Mesendoderm (in vitro differentiated cells): ENCODE results near the gene ADAT1.

Experiments
- DNase-seq: peaks from one replicate; pipeline ENCODE4 v3.0.0; 2013
- H2AK5ac ChIP-seq: 2 replicates; pipeline ENCODE4 v1.6.1; 2013; ENCODE audit warnings: low read length, inconsistent platforms
- H2BK120ac ChIP-seq: 2 replicates; pipeline ENCODE4 v1.6.1; 2013; ENCODE audit warnings: low read depth, mild to moderate bottlenecking, low read length, moderate library complexity, mixed read lengths
- H2BK15ac ChIP-seq: replicated peaks from 2 replicates; pipeline ENCODE4 v1.6.1; 2013; ENCODE audit warnings: low read depth, mild to moderate bottlenecking, moderate library complexity
- H2BK5ac ChIP-seq: 2 replicates; pipeline ENCODE4 v1.6.1; 2013; ENCODE audit warnings: low read length, inconsistent platforms
- H3K18ac ChIP-seq: 2 replicates; pipeline ENCODE4 v1.6.1; 2013; ENCODE audit warnings: mild to moderate bottlenecking, low read length, mixed read lengths
- H3K23ac ChIP-seq: one replicate; pipeline ENCODE4 v1.6.1; 2013; ENCODE audit warnings: low read length
- H3K27ac ChIP-seq: 2 replicates; pipeline ENCODE4 v1.5.1; 2013; ENCODE audit warnings: low read depth, mild to moderate bottlenecking, inconsistent platforms, low read length, moderate library complexity
- H3K27me3 ChIP-seq: 2 replicates; pipeline ENCODE4 v1.6.1; 2013; ENCODE audit warnings: low read length, control low read depth, mild to moderate bottlenecking, inconsistent platforms; ENCODE audit not compliant: insufficient read depth, poor library complexity
- H3K36me3 ChIP-seq: 2 replicates; pipeline ENCODE4 v1.6.1; 2013; ENCODE audit warnings: low read length, inconsistent platforms; ENCODE audit not compliant: control insufficient read depth, insufficient read depth
- H3K4ac ChIP-seq: one replicate; pipeline ENCODE4 v1.6.1; 2013; ENCODE audit warnings: low read depth, mild to moderate bottlenecking, low read length, moderate library complexity
- H3K4me1 ChIP-seq: 2 replicates; pipeline ENCODE4 v1.6.1; 2013; ENCODE audit warnings: low read depth, low read length, inconsistent platforms; ENCODE audit not compliant: control insufficient read depth
- H3K4me2 ChIP-seq: 2 replicates; pipeline ENCODE4 v1.6.1; 2013; ENCODE audit warnings: low read length
- H3K4me3 ChIP-seq: 2 replicates; pipeline ENCODE4 v1.5.1; 2013; ENCODE audit warnings: mild to moderate bottlenecking, low read length
- H3K56ac ChIP-seq: one replicate; pipeline ENCODE4 v1.6.1; 2013; ENCODE audit warnings: low read length
- H3K79me1 ChIP-seq: 2 replicates; pipeline ENCODE4 v1.6.1; 2013; ENCODE audit warnings: low read length, inconsistent platforms
- H3K79me2 ChIP-seq: 2 replicates; pipeline ENCODE4 v1.6.1; 2013; ENCODE audit warnings: mild to moderate bottlenecking, low read length; ENCODE audit not compliant: control insufficient read depth, insufficient read depth
- H3K9ac ChIP-seq: 2 replicates; pipeline ENCODE4 v1.6.1; 2013; ENCODE audit warnings: low read length, inconsistent platforms
- H4K5ac ChIP-seq: one replicate; pipeline ENCODE4 v1.6.1; 2013; ENCODE audit warnings: low read length
- H4K8ac ChIP-seq: one replicate; pipeline ENCODE4 v1.6.1; 2013; ENCODE audit warnings: low read depth, mild to moderate bottlenecking, control low read depth, low read length, moderate library complexity
- WGBS: extraction: QIAGEN DNeasy Blood & Tissue Kit; methylation state at CpG from one replicate; pipeline ENCODE4 v1.1.7; 2013; ENCODE audit warnings: low lambda C conversion rate, missing lambda C conversion rate; ENCODE audit not compliant: insufficient coverage; ENCODE audit errors: extremely low coverage; 5-methylcytosine and 5-hydroxymethylcytosine counted together

Gene ADAT1

DNA sequence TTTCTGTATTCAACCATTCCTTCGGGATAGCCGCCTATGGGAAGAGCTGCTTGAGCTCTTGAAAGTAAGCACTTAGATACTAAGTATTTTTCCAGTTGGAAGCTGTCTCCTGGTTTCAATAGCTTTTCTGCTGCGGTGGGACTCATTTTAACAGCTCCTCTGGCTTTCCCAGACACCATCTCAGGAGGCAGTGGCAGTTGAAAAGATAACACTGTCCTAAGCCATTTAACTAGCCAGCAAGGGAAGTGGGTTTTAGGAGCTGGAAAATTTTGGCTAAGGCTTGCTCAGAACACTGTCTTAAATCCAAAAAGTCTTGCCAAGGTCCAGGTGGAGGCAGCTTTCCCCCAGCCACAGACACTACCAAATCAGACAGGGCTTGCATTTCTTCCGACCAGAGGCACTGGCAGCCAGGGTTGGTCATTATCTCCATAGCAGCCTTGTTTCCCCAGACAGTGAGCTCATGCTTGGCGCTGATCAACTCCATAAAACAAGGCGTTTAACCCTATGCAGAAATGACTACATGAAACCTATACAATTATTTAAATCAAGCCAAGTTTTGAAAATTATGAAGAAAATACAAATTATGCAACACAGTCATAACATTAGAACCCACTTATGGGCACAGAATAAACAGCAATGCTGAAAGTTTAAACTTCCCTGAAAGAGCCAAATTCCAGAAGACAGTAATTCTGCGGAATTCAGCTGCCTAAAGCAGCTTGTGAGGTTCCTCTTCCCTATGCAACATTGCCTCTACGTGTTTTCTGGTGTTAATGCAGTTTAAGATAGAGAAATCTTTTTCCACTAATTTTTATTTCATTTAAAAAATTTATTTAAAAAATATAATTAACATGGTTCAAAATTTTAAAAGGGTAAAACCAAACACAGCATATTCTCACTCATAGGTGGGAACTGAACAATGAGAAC, 31.9 kb downstream of the ADAT1 start:
- Histone ChIP-seq H3K4me1 (peaks cover 5% of the 10 kb centered on the region), H3K27ac (peak overlapping the region; percentile 52), H2BK15ac (no peak overlapping the region), H3K4me3 (no peak overlapping the region), H2BK5ac (no peak overlapping the region), H2AK5ac (no peak overlapping the region), H4K5ac (no peak overlapping the region), H3K79me1 (no peaks in the 10 kb centered on the region), H3K9ac (peak overlapping the region; percentile 6), H3K79me2 (no peaks in the 10 kb centered on the region), H4K8ac (no peak overlapping the region), H3K18ac (peak overlapping the region; percentile 92), H3K23ac (no peak overlapping the region), H3K4ac (no peak overlapping the region), H3K4me2 (no peak overlapping the region), H3K56ac (peak overlapping the region; percentile 68), H2BK120ac (peak overlapping the region; percentile 23), H3K27me3 (no peaks in the 10 kb centered on the region), H3K36me3 (no peaks in the 10 kb centered on the region)
- no CpG with 5 or more reads among the region's 8 CpGs for WGBS
- peak; percentile 72 for DNase-seq

DNA sequence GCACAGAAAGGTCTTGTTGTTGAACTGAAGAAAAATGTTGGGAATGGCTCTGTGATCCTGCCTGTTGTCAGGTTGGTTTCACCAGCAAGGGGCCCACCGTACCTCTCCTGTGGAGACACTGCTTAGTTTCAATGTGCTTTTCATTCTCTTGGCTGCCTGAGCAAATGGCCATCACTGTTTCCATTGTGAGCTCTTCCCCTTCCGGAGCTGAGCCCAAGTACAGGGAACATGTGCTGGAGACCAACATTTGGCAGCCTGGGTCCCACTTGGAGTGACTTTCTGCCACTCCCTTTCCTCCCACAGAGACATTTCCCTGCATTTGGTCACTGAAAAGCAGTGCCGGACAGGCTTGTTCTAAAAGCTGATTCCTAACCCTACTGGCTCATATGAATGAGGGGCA, 33.8 kb downstream of the ADAT1 start:
- WGBS, result no CpG with 5 or more reads among the region's 3 CpGs
- no peak overlapping the region for H3K4ac ChIP-seq
- DNase-seq, result no peak
- H2BK5ac ChIP-seq, result no peak overlapping the region
- no peaks in the 10 kb centered on the region for H3K27me3 ChIP-seq
- no peak overlapping the region for H3K9ac ChIP-seq
- H3K4me2 ChIP-seq, result no peak overlapping the region
- no peak overlapping the region for H4K5ac ChIP-seq
- no peak overlapping the region for H2BK15ac ChIP-seq
- H3K79me1 ChIP-seq, result no peaks in the 10 kb centered on the region
- no peaks in the 10 kb centered on the region for H3K36me3 ChIP-seq
- no peak overlapping the region for H2BK120ac ChIP-seq
- H3K56ac ChIP-seq, result no peak overlapping the region
- no peak overlapping the region for H2AK5ac ChIP-seq
- H3K23ac ChIP-seq, result no peak overlapping the region
- no peak overlapping the region for H3K4me3 ChIP-seq
- H3K18ac ChIP-seq, result no peak overlapping the region
- no peak overlapping the region for H4K8ac ChIP-seq
- no peak overlapping the region for H3K27ac ChIP-seq
- peaks cover 5% of the 10 kb centered on the region for H3K4me1 ChIP-seq
- H3K79me2 ChIP-seq, result no peaks in the 10 kb centered on the region

DNA sequence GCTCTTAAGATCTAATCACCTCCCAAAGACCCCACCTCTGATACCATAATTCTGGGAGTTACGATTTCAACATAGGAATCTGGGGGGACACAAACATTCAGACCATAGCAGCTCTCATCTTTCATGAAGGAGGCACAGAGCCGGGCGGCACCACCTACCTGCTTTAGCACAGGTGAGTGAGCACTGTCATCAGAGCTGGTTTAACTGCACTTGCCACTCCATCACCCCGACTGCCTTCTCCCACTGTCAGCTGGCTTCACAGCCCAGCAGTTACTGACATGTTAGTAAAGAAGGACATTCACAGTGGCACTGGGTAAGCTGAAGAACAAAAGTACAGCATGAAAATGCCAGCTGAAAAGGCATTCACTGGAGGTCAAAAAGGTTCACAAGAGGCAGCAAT, 34.4 kb downstream of the ADAT1 start:
- no peak overlapping the region for H3K18ac ChIP-seq
- H3K79me2 ChIP-seq, result no peaks in the 10 kb centered on the region
- no CpG with 5 or more reads among the region's 4 CpGs for WGBS
- no peaks in the 10 kb centered on the region for H3K27me3 ChIP-seq
- no peak overlapping the region for H2BK120ac ChIP-seq
- no peak overlapping the region for H4K5ac ChIP-seq
- H2AK5ac ChIP-seq, result no peak overlapping the region
- no peak overlapping the region for H4K8ac ChIP-seq
- H3K23ac ChIP-seq, result no peak overlapping the region
- no peak overlapping the region for H3K27ac ChIP-seq
- no peaks in the 10 kb centered on the region for H3K79me1 ChIP-seq
- no peak overlapping the region for H2BK15ac ChIP-seq
- peaks cover 5% of the 10 kb centered on the region for H3K4me1 ChIP-seq
- H3K36me3 ChIP-seq, result no peaks in the 10 kb centered on the region
- no peak overlapping the region for H3K9ac ChIP-seq
- no peak overlapping the region for H3K56ac ChIP-seq
- H3K4me3 ChIP-seq, result no peak overlapping the region
- no peak for DNase-seq
- no peak overlapping the region for H2BK5ac ChIP-seq
- H3K4me2 ChIP-seq, result no peak overlapping the region
- H3K4ac ChIP-seq, result no peak overlapping the region

DNA sequence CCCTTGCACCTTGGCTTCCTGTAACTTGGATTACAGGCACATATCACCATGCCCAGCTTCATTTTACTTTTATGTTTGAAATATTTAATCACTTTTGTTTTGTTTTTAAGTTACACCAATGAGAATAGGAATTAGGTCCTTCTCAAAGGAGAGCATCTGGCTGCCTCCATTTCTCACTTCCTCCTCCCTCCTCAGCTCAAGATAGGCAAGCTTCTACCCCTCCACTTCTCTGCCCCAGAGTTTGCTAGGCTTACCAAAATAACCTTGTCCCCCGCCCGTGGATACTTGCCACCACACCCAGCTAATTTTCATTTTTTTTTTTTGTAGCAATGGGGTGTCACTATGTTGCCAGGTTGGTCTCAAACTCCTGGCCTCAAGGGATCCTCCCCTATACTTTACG, 39.0 kb downstream of the ADAT1 start:
- no peaks in the 10 kb centered on the region for H3K27me3 ChIP-seq
- H2BK15ac ChIP-seq, result no peak overlapping the region
- no peak overlapping the region for H2BK120ac ChIP-seq
- no peak overlapping the region for H3K9ac ChIP-seq
- no peak overlapping the region for H3K4ac ChIP-seq
- H3K79me1 ChIP-seq, result no peaks in the 10 kb centered on the region
- no peak overlapping the region for H4K8ac ChIP-seq
- no peak overlapping the region for H3K4me3 ChIP-seq
- H3K56ac ChIP-seq, result no peak overlapping the region
- no peak overlapping the region for H3K18ac ChIP-seq
- H3K79me2 ChIP-seq, result no peaks in the 10 kb centered on the region
- H3K23ac ChIP-seq, result no peak overlapping the region
- DNase-seq, result no peak
- no peak overlapping the region for H4K5ac ChIP-seq
- H3K27ac ChIP-seq, result no peak overlapping the region
- no CpG with 5 or more reads among the region's 3 CpGs for WGBS
- H3K4me1 ChIP-seq, result no peaks in the 10 kb centered on the region
- no peak overlapping the region for H2AK5ac ChIP-seq
- no peak overlapping the region for H2BK5ac ChIP-seq
- no peak overlapping the region for H3K4me2 ChIP-seq
- H3K36me3 ChIP-seq, result no peaks in the 10 kb centered on the region

GRCh38 chr16:75579281-75579834, 43.7 kb downstream of the ADAT1 start:
- Histone ChIP-seq H3K18ac (no peak overlapping the region), H3K79me1 (peaks cover 2% of the 10 kb centered on the region), H3K4ac (no peak overlapping the region), H2BK15ac (no peak overlapping the region), H2BK5ac (no peak overlapping the region), H4K5ac (no peak overlapping the region), H3K9ac (no peak overlapping the region), H3K56ac (no peak overlapping the region), H3K36me3 (peaks cover 3% of the 10 kb centered on the region), H3K79me2 (no peaks in the 10 kb centered on the region), H3K27me3 (no peaks in the 10 kb centered on the region), H3K23ac (no peak overlapping the region), H3K4me3 (no peak overlapping the region), H3K27ac (no peak overlapping the region), H2AK5ac (no peak overlapping the region), H3K4me2 (no peak overlapping the region), H4K8ac (no peak overlapping the region), H2BK120ac (no peak overlapping the region), H3K4me1 (no peaks in the 10 kb centered on the region)
- no peak for DNase-seq
- no CpG with 5 or more reads among the region's 7 CpGs for WGBS
